ENCODE measurements around the gene H3-3A.

Gene H3-3A

DNA sequence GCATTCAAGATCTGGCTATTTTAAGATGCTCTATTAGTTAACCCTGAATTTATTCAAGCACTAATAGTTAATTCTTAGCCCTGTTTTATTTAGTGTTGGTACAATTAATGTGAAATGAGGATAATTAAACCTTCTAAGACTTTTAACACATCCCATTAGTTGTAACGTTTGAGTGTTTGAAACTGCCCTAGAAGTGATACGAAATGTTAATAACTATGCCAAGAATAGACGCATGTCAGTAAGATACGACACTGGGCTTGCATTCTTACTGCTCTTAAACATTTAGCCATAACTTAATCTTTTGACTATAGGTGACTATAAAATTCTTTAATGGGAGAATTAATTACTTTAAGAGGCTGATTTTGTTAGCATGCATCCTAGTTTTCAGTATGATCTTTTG is 9.8 kb downstream of the H3-3A start:
- H3K4me3 ChIP-seq (ENCODE audit: low read depth, low read length), result no peak overlapping the region
- no peak for DNase-seq (ENCODE audit: low read depth)
- TF ChIP-seq MYC (IDR thresholded peaks at IDR 0.05; ENCODE audit: low read depth, low read length), result no peak
- TF ChIP-seq, protein P1, sequence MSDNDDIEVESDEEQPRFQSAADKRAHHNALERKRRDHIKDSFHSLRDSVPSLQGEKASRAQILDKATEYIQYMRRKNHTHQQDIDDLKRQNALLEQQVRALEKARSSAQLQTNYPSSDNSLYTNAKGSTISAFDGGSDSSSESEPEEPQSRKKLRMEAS (IDR thresholded peaks at IDR 0.05; ENCODE audit: low read depth, low read length), result no peak
- TF ChIP-seq, protein P2, sequence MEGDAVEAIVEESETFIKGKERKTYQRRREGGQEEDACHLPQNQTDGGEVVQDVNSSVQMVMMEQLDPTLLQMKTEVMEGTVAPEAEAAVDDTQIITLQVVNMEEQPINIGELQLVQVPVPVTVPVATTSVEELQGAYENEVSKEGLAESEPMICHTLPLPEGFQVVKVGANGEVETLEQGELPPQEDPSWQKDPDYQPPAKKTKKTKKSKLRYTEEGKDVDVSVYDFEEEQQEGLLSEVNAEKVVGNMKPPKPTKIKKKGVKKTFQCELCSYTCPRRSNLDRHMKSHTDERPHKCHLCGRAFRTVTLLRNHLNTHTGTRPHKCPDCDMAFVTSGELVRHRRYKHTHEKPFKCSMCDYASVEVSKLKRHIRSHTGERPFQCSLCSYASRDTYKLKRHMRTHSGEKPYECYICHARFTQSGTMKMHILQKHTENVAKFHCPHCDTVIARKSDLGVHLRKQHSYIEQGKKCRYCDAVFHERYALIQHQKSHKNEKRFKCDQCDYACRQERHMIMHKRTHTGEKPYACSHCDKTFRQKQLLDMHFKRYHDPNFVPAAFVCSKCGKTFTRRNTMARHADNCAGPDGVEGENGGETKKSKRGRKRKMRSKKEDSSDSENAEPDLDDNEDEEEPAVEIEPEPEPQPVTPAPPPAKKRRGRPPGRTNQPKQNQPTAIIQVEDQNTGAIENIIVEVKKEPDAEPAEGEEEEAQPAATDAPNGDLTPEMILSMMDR (IDR thresholded peaks at IDR 0.05; ENCODE audit: low read depth, low read length), result no peak
- TF ChIP-seq POLR2A (IDR thresholded peaks at IDR 0.05; ENCODE audit: extremely low read depth, insufficient read length), result no peak

DNA sequence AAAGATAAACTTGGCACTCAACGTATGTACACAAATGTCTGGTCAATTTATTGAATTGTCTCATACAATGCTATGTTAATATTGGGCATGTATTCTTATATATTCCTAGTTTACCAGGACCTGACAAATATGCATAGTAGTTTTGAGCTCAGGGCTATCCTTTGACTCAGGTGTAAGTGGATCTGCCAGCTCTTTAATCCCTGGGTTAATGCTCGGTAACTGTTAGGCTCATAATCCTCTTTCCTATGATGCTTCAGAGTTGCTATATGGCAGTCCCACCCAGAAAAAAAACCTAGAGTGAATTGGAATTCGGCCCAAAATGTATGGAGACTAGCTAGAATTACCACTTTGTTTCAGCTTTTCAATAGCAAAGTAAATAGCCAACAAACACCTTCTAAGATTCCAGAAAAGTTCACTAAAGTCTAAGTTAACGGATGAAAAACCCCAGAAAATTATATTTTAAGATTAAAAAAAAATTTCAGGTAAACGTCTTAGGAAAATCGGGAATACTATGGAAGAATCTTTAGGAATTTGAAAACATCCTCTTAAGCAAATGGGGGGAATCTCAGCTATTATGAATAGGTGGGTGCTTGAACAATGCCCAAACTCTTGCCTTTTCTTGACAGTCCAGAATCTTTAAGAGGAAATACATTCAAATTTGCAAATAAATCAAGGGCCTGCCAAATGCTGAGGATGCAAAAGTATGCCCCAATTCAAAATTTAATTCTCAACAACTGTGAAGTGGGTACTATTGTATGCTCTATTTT is 10.9 kb downstream of the H3-3A start:
- TF ChIP-seq MYC (IDR thresholded peaks at IDR 0.05; ENCODE audit: low read depth, low read length) (no peak), POLR2A (IDR thresholded peaks at IDR 0.05; ENCODE audit: extremely low read depth, insufficient read length) (no peak)
- TF ChIP-seq, protein P1 (IDR thresholded peaks at IDR 0.05; ENCODE audit: low read depth, low read length), result no peak
- TF ChIP-seq, protein P2 (IDR thresholded peaks at IDR 0.05; ENCODE audit: low read depth, low read length), result no peak

DNA sequence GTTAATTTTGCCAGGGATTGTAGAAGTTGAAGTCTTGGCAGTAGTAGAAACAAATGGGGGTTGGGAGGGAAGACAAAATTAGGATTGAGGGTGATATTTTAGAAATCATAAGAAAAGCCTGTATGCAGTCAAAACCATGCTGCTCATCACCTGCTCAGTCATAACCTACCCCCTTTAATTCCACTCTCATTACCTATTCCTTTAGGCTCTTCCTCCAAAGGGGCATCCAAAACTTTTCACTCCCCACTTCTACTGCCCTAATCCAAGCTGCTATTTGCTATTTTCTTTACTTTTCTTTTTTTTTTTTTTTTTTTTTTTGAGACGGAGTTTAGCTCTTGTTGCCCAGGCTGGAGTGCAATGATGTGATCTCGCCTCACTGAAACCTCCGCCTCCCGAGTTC is 11.5 kb downstream of the H3-3A start:
- H3K4me3 ChIP-seq (ENCODE audit: low read depth, low read length), result no peak overlapping the region
- no peak for DNase-seq (ENCODE audit: low read depth)
- TF ChIP-seq MYC (IDR thresholded peaks at IDR 0.05; ENCODE audit: low read depth, low read length) (no peak), POLR2A (IDR thresholded peaks at IDR 0.05; ENCODE audit: extremely low read depth, insufficient read length) (no peak)
- TF ChIP-seq, protein P1 (IDR thresholded peaks at IDR 0.05; ENCODE audit: low read depth, low read length), result no peak
- TF ChIP-seq, protein P2 (IDR thresholded peaks at IDR 0.05; ENCODE audit: low read depth, low read length), result no peak

More for the DNA sequence above, 10.9 kb downstream of the H3-3A start:
- no peak for DNase-seq (ENCODE audit: low read depth)
- no peak overlapping the region for H3K4me3 ChIP-seq (ENCODE audit: low read depth, low read length)

DNA sequence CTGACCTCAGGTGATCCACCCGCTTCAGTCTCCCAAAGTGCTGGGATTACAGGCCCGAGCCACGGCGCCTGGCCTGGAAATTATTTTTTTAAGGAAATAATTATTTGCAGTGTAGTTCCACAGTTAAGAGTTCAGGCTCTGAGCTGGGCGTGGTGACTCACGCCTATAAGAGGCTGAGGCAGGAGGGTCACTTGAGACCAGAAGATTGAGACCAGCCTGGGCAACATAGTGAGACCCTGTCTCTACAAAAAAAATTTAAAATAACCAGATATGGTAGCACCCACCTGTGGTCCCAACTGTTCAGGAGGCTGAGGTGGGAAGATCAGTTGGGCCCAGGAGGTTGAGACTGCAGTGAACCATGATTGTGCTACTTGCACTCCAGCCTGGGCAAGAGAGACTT is 13.9 kb downstream of the H3-3A start:
- no peak for DNase-seq (ENCODE audit: low read depth)
- H3K4me3 ChIP-seq (ENCODE audit: low read depth, low read length), result no peak overlapping the region
- TF ChIP-seq POLR2A (IDR thresholded peaks at IDR 0.05; ENCODE audit: extremely low read depth, insufficient read length), result no peak
- no peak for TF ChIP-seq MYC (IDR thresholded peaks at IDR 0.05; ENCODE audit: low read depth, low read length)
- TF ChIP-seq, protein P1 (IDR thresholded peaks at IDR 0.05; ENCODE audit: low read depth, low read length), result no peak
- TF ChIP-seq, protein P2 (IDR thresholded peaks at IDR 0.05; ENCODE audit: low read depth, low read length), result no peak

DNA sequence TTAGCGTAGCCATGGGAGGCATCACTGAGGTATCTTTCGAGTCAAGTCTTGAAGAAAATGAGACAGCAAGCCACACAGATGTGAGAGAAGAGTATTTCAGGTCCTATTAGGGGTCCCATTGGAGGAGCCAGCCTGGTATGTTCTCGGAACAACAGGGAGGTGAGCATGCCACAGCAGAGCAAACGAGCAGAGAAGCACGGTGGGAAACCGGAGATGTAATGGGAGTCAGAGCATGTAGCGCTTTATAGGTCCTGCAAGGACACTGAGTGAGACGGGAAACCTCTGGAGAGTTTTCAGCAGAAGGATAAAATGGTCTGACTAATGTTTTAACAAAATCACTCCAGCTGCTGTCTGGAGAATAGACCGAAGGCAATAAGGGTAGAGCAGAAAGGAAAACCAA is 15.9 kb downstream of the H3-3A start:
- H3K4me3 ChIP-seq (ENCODE audit: low read depth, low read length), result no peak overlapping the region
- TF ChIP-seq MYC (IDR thresholded peaks at IDR 0.05; ENCODE audit: low read depth, low read length), result no peak
- TF ChIP-seq POLR2A (IDR thresholded peaks at IDR 0.05; ENCODE audit: extremely low read depth, insufficient read length), result no peak
- TF ChIP-seq, protein P2 (IDR thresholded peaks at IDR 0.05; ENCODE audit: low read depth, low read length), result no peak
- TF ChIP-seq, protein P1 (IDR thresholded peaks at IDR 0.05; ENCODE audit: low read depth, low read length), result no peak
- no peak for DNase-seq (ENCODE audit: low read depth)
